ENCODE data around the gene SEC62.

The SEC62 gene, protein sequence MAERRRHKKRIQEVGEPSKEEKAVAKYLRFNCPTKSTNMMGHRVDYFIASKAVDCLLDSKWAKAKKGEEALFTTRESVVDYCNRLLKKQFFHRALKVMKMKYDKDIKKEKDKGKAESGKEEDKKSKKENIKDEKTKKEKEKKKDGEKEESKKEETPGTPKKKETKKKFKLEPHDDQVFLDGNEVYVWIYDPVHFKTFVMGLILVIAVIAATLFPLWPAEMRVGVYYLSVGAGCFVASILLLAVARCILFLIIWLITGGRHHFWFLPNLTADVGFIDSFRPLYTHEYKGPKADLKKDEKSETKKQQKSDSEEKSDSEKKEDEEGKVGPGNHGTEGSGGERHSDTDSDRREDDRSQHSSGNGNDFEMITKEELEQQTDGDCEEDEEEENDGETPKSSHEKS

GRCh38 chr3:169966428-169966950, at the start of gene SEC62:
Gene SEC62 (plus strand): TSS chr3:169966807. CDS start chr3:169966823, 16 bp downstream.
- peak; percentile 90 for DNase-seq (ENCODE audit: low spot score)

- DNase-seq (ENCODE audit: low spot score): no peak
Observed at GRCh38 chr3:169923189-169923588, 43.4 kb upstream of the SEC62 start.

DNA sequence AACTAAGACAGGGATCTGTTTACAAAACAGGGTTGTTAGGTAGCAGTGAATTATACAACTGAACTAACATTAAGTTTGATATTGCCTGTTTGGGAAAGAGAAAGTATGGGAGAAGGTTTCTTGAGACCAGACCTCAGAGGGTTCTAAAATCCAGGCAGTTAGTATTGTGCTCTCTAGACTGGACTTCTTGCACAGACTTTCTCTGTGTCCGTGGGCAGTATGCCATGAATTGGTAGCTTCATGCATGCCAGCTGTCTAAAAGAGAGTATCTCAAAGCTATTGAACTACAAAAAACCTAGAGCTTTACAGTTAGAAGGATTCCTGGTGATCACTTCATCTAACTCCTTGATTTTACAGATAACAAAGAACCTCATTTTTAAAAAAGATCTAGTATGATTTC, 42.8 kb upstream of the SEC62 start:
- no peak for DNase-seq (ENCODE audit: low spot score)

DNA sequence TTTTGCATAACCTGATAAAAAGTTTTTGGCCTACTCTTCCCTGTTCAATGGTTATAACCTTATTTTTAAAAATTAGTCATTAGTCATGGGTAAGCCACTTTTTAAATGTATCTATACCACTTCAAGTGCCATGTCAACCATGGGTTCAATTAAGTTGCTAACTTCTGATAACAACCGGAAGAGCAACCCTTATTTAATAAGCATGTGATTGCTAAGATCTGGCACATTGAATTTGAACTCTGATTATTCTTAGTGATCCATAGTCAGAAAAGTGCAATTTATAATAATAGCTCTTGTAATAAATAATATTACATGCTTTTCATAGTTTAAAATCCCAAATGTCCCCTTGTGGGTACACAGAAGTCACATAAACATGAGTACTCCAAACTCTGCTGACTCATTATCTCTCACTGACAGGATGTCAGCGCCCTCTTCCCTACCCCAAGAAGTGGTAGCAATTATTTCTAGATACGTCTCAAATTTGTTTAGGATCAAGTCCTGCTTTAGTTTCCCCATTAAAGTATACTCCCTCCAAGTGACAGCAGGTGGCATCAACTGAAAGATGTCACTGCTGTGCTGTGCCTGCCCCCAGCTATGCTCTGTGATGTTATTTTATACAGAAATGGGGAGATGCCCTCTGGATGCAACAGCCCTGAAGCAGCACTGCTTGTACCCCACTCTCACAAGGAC, 36.6 kb upstream of the SEC62 start:
- no peak for DNase-seq (ENCODE audit: low spot score)

GRCh38 chr3:169930843-169931242, 35.8 kb upstream of the SEC62 start:
- no peak for DNase-seq (ENCODE audit: low spot score)

GRCh38 chr3:169931747-169932520, 34.7 kb upstream of the SEC62 start:
- no peak for DNase-seq (ENCODE audit: low spot score)

DNA sequence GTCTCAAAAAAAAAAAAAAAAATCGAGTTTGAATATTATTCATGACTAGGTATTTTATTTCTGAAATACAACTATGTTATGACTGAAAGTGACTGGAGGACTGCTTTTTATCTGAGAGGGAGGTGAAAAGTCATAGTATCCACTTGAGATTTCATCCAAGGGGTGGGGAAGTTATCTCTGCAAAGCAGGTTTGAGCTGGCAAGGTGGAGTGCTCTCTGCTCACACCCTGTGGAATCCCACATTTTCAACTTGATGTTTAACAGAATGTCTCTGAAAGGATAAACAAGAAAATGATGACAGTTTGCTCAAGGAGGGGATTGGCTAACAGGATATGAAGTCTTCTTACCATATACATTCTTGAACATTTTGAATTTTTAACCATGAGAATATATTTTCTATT, 27.3 kb upstream of the SEC62 start:
- DNase-seq (ENCODE audit: low spot score): no peak

- DNase-seq (ENCODE audit: low spot score): no peak
Observed at GRCh38 chr3:169939751-169940150, 26.9 kb upstream of the SEC62 start.

DNA sequence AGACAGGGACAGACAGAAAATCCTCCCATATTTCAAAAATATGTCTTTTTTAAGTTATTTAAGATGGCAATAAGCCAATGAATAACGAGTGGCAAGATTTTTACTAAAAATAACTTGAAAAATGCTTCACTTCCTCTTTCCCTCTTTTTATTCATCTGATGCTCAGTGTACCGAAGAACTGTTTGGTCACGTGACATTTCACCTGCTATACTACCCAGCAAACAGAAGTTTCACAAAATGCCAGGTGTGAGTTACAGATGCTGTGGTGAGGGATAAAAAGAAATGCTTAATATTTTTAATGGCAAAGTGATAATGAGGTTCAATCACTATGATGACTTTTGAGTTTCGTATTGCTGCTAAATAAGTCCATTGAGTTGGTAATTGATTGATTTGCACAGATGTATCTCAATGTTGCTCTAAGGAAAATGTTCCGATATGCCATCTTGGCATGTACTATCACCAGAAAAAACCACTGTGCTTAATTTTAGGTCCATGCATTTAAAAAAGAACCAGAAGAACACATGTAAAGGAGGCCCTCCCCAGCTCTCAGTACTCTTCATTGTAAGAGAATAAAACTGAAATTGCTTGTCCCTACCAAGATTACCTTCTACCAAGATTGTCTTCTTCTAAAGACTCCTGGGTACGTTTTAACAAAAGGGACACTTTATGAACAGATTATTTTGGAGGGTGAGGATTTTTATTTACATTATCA, 26.0 kb upstream of the SEC62 start:
- no peak for DNase-seq (ENCODE audit: low spot score)

DNA sequence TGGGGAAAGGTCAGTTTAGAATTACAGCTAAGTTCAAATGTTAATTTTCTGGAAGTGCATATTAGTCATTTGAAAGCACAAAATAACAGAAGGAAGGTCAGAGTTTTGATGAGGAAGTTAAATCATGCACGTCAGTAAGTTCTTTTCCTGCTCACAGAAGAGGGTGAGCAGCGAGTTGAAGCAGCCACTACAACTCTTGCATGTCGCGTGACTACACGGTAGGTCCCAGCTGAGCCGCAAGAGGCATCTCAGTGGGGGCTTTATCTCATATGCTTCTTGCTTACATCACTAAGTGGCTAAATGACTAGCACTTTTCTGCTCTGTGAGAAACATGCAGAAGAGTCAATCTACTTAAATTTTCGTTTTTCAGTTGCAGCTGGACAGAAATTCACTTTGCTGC, 21.3 kb upstream of the SEC62 start:
- DNase-seq (ENCODE audit: low spot score): no peak

DNA sequence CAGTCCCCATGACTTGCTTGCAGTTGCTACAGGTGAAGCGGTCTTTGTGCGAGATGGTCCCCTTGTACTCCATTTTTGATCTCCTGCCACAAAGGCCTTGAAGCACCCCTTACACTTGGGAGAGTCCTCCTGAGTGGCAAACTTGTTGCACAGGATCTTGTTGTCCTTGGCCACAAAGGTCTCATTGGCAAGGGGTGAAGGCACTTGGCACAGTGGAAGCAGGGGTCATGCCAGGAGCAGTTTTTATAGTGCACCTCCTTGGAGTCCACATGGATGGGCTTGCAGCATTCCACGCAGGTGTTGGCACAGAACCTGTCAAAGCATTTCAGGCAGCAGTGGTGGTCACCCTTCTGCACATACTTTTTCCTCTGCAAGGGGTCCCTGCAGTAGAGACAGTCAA, 20.3 kb upstream of the SEC62 start:
- DNase-seq (ENCODE audit: low spot score): no peak

DNA sequence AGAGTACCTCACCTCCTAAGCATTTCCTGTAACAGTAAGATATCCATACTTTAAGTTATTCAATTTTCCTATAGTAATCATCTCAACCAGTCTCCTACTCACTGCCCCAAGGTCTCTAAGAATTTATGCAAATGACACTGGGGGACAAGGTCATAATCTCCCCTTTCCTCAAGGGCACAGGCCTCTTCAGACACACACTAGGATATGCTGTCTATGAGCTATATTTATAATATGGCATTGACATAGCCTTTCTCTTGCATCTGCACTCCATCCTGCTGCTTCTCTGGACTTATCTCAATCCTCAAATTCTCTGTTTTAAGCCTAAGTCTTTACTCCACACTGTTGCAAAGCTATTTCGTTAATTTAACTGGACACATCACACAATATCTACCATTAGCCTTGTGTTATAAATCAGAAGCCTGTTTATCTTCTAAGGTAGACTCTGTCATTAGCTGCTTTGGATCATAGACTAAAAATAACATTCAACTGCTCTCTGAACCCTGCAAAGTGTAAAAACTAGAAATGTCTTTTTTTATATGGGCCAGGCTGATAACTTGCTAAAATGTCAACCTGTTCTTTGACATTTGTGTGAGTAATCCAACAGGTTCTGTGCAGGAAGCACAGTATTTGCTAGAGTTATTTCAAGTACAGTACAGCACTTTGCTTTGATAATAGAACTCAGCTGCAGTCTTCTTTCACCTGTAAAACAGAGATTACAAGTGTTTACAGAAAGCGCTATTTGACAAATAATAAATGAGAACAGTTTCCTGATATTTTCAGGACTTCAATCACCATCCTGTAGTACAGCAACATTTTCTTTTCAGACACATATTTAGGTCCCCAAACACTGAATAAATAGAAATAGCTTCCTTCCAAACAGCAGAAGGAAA, 17.8 kb upstream of the SEC62 start:
- DNase-seq (ENCODE audit: low spot score): no peak

DNA sequence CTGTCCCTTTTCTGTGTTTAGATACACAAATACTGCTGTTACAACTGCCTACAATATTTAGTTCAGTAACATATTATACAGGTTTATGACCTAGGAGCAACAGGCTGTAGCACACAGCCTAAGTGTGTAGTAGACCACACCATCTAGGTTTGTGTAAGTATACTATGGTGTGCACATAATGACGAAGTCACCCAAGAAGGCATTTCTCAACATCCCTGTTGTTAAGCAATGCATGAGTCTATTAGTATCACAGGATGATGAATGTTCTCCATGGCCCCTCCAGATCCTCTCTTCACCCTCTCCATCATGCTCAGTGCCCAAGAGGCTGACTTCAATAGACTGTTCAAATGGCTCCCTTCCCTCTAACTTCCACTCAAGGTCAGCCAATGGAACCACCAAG, 14.6 kb upstream of the SEC62 start:
- no peak for DNase-seq (ENCODE audit: low spot score)

DNA sequence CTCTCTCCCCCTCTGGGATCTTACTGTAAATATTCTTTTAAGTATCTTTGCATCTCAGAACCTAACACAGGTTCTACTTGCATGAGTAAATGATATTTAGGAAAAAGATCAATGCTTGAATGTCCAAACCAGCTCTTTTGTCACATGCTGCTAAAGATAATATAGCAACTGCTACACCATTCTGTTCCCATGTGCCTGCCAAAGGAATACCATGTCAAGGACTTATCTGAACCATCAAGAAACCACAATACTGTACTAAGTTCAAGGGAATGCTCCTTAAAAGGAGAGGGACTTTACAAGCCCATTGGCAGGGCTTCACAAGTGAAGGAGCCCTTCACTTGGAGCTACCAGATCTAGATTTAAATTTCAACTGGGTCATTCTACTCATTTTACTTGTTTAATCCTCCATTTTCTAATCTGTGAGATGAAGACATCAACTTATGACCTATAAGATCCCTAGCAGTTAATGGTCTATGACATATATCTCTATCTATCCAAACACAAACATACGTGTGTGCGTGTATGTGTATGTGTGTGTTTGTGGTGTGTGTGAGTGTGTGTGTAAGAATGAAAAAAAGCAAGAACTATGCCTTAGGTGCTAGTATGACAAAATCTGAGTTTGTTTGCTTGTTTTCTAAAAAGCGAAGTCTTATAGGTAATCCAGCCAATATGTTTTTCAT, 13.0 kb upstream of the SEC62 start:
- no peak for DNase-seq (ENCODE audit: low spot score)

DNA sequence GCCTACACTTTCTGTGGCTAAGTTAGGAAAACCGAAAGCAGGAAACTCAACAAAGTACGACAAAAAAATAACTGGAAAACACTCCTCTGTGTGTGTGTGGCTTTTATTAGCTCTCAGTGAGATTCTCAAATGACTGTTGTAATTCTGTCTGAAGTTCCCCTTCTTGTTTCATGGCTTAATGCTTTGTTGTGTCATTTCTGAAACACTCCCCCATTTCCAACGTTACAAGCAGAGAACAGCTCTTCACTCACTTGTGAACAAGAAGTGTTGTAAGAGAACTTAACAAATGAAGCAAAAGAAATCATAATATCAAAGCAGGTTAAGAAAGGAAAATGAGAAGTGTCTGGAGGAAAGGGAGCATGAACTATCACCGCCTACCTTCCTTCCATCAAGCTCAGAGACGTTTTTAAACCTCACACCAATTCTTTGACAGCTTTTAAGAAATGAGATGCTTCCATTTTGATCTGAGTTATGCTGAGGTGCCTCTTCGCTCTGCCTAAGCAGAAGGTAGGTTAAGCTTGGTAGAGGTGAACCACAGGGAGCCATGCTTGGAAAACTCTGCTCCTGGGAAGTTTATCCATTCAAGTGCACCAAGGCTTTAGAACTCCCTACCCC, 12.4 kb upstream of the SEC62 start:
- DNase-seq (ENCODE audit: low spot score): no peak

GRCh38 chr3:169955406-169955805, 11.2 kb upstream of the SEC62 start:
- no peak for DNase-seq (ENCODE audit: low spot score)

DNA sequence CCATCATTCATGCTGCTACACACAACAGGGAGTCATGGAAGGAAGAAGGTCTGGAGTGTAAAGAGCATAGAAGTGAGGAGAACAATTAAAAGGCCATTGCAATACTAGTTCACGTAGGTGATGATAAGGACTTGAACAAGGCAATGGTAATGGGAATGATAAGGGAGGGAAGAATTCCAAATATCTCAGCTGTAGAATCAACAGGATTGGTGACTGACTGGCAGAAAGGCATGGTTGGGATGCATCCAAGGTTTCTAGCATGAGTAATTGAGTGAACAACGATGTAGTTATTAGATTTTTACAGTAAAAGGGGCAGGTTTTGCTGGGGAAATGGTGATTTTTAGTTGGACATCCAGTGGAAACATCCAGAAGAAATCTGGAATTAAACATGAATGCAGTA, 2.4 kb upstream of the SEC62 start:
- no peak for DNase-seq (ENCODE audit: low spot score)

GRCh38 chr3:169965562-169966427, 812 bp upstream of the SEC62 start:
- DNase-seq (ENCODE audit: low spot score): peak; percentile 30

Measured in HuH-7 (cell line).